GM19193 (cell line): ENCODE data around the gene FBXO28.

ENCODE experiments used
- POLR2A ChIP-seq: IDR thresholded peaks from 4 replicates; pipeline ENCODE4 v1.6.1; 2011; ENCODE audit not compliant: insufficient read depth, insufficient read length; ENCODE audit errors: extremely low read depth

Gene FBXO28

GRCh38 chr1:224085421-224086108 lies 28.3 kb upstream of the FBXO28 start:
- TF ChIP-seq POLR2A, result no peak

DNA sequence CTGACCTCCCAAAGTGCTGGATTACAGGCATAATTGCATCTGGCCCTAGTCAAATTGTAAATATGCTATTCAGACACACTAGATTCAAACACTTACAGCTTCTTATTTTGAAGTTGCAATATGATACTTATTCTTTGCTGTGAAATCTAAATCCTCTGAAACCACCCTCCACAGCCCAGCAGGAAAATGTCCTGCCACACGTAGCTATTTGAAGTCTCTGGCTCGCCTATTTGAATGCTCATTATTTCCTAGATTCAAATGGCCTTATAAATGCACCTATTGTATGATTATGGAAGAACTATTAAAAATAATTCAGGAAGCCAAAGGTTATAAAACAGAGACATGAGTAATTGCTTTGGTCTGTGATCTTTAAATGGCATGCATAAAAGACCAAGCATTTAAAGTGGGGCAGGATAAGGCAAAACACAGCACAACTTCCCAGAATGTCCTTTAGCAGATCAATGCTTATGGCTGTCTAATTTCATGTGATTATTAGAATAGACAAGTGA lies 26.6 kb upstream of the FBXO28 start:
- no peak for TF ChIP-seq POLR2A

- no peak for TF ChIP-seq POLR2A
These were observed 24.3 kb upstream of the FBXO28 start for GRCh38 chr1:224089583-224089982.

DNA sequence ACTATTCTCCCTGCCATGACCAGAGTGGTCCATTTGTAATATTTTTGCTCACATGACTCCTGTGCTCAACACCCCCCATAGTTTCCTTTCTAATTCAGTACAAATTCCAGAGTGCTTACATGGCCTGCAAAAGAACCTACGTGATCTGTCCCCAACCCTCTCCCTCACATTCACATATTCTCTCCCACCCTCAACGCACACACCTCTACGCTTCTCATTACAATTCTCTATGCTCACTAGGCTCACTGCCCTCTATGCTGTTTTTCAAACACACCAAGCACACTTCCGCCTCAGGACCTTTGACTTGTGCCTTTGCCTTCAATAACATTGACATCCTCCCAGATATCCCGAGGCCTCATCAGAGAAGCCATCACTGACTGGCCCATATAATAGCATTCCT lies 23.8 kb upstream of the FBXO28 start:
- TF ChIP-seq POLR2A, result no peak

- TF ChIP-seq POLR2A, result no peak
These were observed 21.8 kb upstream of the FBXO28 start for GRCh38 chr1:224092111-224092510.

GRCh38 chr1:224092601-224093000 lies 21.3 kb upstream of the FBXO28 start:
- TF ChIP-seq POLR2A, result no peak

GRCh38 chr1:224095339-224095738 lies 18.6 kb upstream of the FBXO28 start:
- TF ChIP-seq POLR2A, result no peak

DNA sequence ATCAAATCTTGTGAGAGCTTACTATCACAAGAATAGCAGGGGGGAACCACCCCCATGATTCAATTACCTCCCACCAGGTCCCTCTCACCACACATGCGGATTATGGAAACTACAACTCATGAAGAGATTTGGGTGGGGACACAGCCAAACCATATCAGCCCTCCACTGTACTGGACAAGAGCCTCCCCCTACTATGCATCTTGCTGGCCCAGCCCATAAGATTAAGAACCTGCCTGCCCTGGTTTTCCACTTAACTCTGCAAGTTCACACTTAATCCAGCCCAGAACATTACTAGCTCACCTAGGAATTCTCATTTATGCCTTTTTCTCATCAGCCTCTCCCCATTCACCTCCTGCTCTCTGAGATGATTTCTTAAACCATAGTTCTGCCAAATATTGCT lies 18.0 kb upstream of the FBXO28 start:
- TF ChIP-seq POLR2A, result no peak

GRCh38 chr1:224096773-224097172 lies 17.1 kb upstream of the FBXO28 start:
- TF ChIP-seq POLR2A, result no peak

DNA sequence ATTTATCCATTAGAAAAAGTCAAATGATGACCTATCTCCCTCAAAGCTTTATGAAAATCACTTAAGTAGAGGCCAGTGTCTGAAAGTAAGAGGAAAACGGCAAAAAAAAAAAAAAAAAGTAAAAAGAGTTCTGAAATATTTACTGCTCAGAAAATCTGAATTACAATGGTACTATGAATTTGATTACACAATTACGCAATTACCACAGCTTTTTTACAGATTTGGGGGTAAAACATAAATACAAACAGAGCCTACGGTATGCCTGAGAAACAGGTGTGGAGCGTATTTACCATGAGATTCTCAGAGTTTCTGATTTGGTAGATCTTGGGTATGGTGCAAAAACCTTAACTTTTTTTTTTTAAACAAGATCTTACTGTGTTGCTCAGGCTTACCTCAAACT lies 15.9 kb upstream of the FBXO28 start:
- no peak for TF ChIP-seq POLR2A

DNA sequence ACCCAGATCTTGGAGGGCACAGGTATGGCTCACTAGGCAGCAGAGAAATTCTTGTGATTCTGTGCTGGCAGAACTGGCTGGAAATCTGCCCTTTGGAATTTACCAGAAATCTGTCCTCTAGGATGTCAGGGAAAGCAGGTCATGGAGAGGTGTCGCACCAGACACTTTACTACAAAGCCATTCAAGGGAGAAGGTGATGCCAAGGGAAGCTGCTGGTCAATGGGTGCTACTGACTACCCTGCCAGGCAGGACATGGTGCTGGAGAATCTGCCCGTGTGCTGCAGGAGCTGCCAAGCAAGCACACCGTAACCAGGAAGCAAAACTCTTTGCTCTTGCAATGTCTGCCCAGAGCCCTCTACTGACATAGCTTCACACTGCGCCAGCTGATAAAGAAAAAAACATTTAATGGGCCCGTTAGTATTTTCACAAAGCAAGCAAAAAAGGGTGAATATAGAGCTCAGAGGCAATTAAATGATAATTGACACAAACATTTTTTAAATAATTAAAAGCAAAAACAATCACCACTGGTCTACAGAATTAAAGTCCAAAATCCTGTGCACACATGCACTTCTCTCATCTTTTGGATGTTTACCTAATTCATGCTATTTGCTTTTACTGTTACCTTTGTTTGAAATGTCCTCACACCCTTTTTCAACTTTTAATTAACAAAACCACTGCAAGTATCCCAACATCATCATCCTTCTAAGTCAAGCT lies 7.2 kb upstream of the FBXO28 start:
- TF ChIP-seq POLR2A, result no peak

DNA sequence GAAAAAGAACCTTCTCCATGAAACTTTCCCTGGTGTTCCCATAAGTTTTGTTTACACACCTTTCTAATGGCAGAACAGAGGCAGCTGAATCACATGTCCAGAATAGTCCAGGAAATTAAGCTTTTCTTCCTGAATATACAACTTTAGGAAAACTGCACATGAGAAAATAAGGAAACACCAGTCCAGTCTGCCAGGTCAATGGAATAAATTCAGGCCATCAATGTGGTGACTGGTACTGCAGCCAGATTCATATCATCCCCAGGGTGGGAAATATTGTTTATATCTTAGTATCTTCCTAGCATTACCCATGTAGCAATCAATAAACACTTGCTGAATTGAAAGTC lies 6.7 kb upstream of the FBXO28 start:
- no peak for TF ChIP-seq POLR2A

GRCh38 chr1:224108991-224109390 lies 4.9 kb upstream of the FBXO28 start:
- no peak for TF ChIP-seq POLR2A

DNA sequence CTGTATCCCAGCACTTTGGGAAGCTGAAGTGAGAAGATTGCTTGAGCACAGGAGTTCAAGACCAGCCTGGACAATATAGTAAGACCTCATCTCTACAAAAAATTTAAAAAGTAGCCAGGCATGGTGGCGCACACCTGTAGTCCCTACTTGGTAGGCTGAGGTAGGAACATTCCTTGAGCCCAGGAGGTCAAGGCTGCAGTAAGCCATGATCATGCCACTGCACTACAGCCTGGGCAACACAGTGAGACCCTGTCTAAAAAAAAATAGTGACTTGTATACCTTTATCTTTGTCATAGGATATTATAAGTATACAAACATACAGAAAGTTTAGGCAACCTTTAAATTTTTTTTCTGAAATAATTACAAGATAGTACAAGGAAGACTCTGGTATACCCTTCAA lies 3.9 kb upstream of the FBXO28 start:
- TF ChIP-seq POLR2A, result no peak

DNA sequence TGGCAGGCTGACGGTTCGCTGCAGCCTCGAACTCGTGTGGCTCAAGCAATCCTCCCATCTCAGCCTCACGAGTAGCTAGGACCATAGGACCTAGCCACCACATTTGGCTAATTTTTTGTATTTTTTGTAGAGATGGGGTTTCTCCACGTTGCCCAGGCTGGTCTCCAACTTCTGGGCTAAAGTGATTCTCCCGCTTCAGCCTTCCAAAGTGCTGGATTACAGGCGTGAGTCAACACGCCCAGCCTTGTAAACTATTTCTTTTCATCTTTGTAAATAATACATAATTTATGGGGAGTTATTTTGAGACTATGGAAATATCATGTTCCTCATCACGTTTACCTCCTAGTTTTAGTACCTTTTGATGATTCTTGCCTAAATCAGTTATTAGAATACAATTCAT lies 906 bp upstream of the FBXO28 start:
- TF ChIP-seq POLR2A, result no peak

DNA sequence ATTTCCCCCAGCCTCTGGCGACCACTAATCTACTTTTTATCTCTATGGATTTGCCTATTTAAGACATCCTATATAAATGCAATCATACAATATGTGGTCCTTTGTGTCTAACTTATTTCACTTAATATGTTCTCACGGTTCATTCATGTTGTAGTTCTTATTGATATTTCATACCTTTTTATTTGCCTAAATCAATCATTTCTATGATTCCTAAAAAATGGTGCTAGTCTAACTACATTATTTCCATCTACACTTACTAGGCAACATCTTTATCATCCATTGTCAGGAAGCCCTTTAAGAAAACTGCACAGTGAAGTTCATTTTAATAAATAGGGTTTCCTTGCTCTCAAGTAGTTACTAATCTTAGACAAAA lies 380 bp upstream of the FBXO28 start:
- TF ChIP-seq POLR2A, result no peak

- no peak for TF ChIP-seq POLR2A
These were observed 870 bp downstream of the FBXO28 start for GRCh38 chr1:224114787-224115175.

- no peak for TF ChIP-seq POLR2A
These were observed 2.2 kb downstream of the FBXO28 start for GRCh38 chr1:224116131-224116530.

DNA sequence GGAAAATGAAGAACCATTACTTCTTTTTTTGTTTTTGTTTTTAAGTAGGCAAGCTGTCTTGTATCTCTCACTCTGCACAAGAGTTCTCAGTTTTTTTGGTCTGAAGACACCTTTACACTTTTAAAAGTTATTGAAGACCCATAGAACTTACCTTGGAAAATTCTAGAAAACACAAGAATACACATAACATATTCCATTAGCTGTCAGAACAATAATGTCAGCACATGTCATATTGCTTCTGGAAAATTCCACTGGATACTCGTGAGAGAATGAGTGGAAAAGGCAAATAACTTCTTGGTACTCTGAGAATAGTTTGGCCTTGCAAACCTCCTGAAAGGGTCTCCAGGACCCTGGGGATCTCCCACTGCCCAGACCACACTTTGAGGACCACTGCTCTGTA lies 4.8 kb downstream of the FBXO28 start:
- no peak for TF ChIP-seq POLR2A
